ENCODE results near the gene TSHZ2.

DNA sequence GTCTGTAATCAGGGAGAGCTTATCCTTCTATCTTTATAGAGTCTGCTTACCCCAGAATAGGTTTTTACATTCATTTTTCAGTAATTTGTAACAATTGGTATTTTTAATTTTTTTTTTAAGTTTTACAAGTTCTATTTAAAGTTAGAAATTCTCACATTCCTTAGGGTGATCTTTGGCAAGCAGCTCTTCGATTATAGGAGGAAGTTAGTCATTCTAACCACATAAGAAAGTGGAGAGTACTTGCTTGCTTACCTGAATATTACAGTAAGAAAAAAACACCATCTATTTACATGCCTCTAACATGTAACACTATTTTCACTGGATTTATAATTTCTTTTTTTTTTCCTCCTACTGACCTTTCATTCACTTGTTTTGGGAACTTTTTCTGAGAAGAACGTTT is 6.7 kb downstream of the TSHZ2 start:
- no peak for TF ChIP-seq EZH2 (IDR thresholded peaks at IDR 0.05; ENCODE audit: borderline replicate concordance, insufficient read depth, low read length, poor library complexity, severe bottlenecking)
- TF ChIP-seq, protein P1, sequence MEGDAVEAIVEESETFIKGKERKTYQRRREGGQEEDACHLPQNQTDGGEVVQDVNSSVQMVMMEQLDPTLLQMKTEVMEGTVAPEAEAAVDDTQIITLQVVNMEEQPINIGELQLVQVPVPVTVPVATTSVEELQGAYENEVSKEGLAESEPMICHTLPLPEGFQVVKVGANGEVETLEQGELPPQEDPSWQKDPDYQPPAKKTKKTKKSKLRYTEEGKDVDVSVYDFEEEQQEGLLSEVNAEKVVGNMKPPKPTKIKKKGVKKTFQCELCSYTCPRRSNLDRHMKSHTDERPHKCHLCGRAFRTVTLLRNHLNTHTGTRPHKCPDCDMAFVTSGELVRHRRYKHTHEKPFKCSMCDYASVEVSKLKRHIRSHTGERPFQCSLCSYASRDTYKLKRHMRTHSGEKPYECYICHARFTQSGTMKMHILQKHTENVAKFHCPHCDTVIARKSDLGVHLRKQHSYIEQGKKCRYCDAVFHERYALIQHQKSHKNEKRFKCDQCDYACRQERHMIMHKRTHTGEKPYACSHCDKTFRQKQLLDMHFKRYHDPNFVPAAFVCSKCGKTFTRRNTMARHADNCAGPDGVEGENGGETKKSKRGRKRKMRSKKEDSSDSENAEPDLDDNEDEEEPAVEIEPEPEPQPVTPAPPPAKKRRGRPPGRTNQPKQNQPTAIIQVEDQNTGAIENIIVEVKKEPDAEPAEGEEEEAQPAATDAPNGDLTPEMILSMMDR (IDR thresholded peaks at IDR 0.05; ENCODE audit: poor library complexity, severe bottlenecking) = no peak
- TF ChIP-seq TAF1 (IDR thresholded peaks at IDR 0.05; ENCODE audit: low read depth) = no peak
- TF ChIP-seq, protein P2, sequence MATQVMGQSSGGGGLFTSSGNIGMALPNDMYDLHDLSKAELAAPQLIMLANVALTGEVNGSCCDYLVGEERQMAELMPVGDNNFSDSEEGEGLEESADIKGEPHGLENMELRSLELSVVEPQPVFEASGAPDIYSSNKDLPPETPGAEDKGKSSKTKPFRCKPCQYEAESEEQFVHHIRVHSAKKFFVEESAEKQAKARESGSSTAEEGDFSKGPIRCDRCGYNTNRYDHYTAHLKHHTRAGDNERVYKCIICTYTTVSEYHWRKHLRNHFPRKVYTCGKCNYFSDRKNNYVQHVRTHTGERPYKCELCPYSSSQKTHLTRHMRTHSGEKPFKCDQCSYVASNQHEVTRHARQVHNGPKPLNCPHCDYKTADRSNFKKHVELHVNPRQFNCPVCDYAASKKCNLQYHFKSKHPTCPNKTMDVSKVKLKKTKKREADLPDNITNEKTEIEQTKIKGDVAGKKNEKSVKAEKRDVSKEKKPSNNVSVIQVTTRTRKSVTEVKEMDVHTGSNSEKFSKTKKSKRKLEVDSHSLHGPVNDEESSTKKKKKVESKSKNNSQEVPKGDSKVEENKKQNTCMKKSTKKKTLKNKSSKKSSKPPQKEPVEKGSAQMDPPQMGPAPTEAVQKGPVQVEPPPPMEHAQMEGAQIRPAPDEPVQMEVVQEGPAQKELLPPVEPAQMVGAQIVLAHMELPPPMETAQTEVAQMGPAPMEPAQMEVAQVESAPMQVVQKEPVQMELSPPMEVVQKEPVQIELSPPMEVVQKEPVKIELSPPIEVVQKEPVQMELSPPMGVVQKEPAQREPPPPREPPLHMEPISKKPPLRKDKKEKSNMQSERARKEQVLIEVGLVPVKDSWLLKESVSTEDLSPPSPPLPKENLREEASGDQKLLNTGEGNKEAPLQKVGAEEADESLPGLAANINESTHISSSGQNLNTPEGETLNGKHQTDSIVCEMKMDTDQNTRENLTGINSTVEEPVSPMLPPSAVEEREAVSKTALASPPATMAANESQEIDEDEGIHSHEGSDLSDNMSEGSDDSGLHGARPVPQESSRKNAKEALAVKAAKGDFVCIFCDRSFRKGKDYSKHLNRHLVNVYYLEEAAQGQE (IDR thresholded peaks at IDR 0.05; ENCODE audit: borderline replicate concordance) = no peak
- TF ChIP-seq RAD21 (conservative IDR thresholded peaks at IDR 0.05) = no peak
